ENCODE data around the gene TMEM247. TPM values are rescaled to one million over a fixed set of nuclear protein-coding genes. Genes with fewer than 3 reads are reported as not detected.

The TMEM247 gene
- total RNA-seq, 1 experiment from 2014 or later = not detected

GRCh38 chr2:46514738-46515137 is 35.4 kb downstream of the TMEM247 start:
- POLR2A ChIA-PET (ENCODE audit: low non-redundant PET) = no interaction called here

GRCh38 chr2:46517485-46517884 is 38.1 kb downstream of the TMEM247 start:
- H3K9me3 ChIP-seq (ENCODE audit: low read depth, low read length, poor library complexity, severe bottlenecking) = peaks cover 6% of the 10 kb centered on the region
- H3K36me3 ChIP-seq (ENCODE audit: insufficient read depth, low read length, poor library complexity, severe bottlenecking) = no peaks in the 10 kb centered on the region
- TF ChIP-seq EZH2 (IDR thresholded peaks at IDR 0.05; ENCODE audit: borderline replicate concordance, low read depth, low read length, poor library complexity, severe bottlenecking) = no peak
- TF ChIP-seq, protein P1, sequence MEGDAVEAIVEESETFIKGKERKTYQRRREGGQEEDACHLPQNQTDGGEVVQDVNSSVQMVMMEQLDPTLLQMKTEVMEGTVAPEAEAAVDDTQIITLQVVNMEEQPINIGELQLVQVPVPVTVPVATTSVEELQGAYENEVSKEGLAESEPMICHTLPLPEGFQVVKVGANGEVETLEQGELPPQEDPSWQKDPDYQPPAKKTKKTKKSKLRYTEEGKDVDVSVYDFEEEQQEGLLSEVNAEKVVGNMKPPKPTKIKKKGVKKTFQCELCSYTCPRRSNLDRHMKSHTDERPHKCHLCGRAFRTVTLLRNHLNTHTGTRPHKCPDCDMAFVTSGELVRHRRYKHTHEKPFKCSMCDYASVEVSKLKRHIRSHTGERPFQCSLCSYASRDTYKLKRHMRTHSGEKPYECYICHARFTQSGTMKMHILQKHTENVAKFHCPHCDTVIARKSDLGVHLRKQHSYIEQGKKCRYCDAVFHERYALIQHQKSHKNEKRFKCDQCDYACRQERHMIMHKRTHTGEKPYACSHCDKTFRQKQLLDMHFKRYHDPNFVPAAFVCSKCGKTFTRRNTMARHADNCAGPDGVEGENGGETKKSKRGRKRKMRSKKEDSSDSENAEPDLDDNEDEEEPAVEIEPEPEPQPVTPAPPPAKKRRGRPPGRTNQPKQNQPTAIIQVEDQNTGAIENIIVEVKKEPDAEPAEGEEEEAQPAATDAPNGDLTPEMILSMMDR (conservative IDR thresholded peaks at IDR 0.05; ENCODE audit: low read depth, low read length) = no peak
- intact Hi-C loops (cut with micrococcal nuclease; ENCODE audit: unreplicated experiment) = no loop called here
- DNase-seq (ENCODE audit: low spot score) = no peak
- no peaks in the 10 kb centered on the region for H3K4me1 ChIP-seq (ENCODE audit: insufficient read depth, low read length, poor library complexity, severe bottlenecking)
- POLR2A ChIA-PET (ENCODE audit: low non-redundant PET) = no interaction called here
- H3K27ac ChIP-seq (ENCODE audit: low read depth, low read length, poor library complexity, severe bottlenecking) = no peak overlapping the region
- CTCF ChIA-PET = no interaction called here
- no TSS peak for BruUV-seq (replicated peaks)
- H3K4me3 ChIP-seq (ENCODE audit: low read depth, low read length, poor library complexity, severe bottlenecking) = no peak overlapping the region
- H3K27me3 ChIP-seq (replicated peaks; ENCODE audit: insufficient read depth, low read depth, low read length, poor library complexity) = no peaks in the 10 kb centered on the region

More at GRCh38 chr2:46514738-46515137, 35.4 kb downstream of the TMEM247 start:
- Histone ChIP-seq H3K36me3 (ENCODE audit: insufficient read depth, low read length, poor library complexity, severe bottlenecking) (no peaks in the 10 kb centered on the region), H3K27ac (ENCODE audit: low read depth, low read length, poor library complexity, severe bottlenecking) (no peak overlapping the region), H3K4me3 (ENCODE audit: low read depth, low read length, poor library complexity, severe bottlenecking) (no peak overlapping the region), H3K9me3 (ENCODE audit: low read depth, low read length, poor library complexity, severe bottlenecking) (peaks cover 6% of the 10 kb centered on the region), H3K27me3 (replicated peaks; ENCODE audit: insufficient read depth, low read depth, low read length, poor library complexity) (no peaks in the 10 kb centered on the region), H3K4me1 (ENCODE audit: insufficient read depth, low read length, poor library complexity, severe bottlenecking) (no peaks in the 10 kb centered on the region)
- TF ChIP-seq, protein P1 (conservative IDR thresholded peaks at IDR 0.05; ENCODE audit: low read depth, low read length) = no peak
- TF ChIP-seq EZH2 (IDR thresholded peaks at IDR 0.05; ENCODE audit: borderline replicate concordance, low read depth, low read length, poor library complexity, severe bottlenecking) = no peak
- no TSS peak for BruUV-seq (replicated peaks)
- intact Hi-C loops (cut with micrococcal nuclease; ENCODE audit: unreplicated experiment) = no loop called here
- no peak for DNase-seq (ENCODE audit: low spot score)
- CTCF ChIA-PET = no interaction called here

- Histone ChIP-seq H3K9me3 (ENCODE audit: low read depth, low read length, poor library complexity, severe bottlenecking) (peaks cover 6% of the 10 kb centered on the region), H3K27me3 (replicated peaks; ENCODE audit: insufficient read depth, low read depth, low read length, poor library complexity) (no peaks in the 10 kb centered on the region), H3K4me3 (ENCODE audit: low read depth, low read length, poor library complexity, severe bottlenecking) (no peak overlapping the region), H3K4me1 (ENCODE audit: insufficient read depth, low read length, poor library complexity, severe bottlenecking) (no peaks in the 10 kb centered on the region), H3K36me3 (ENCODE audit: insufficient read depth, low read length, poor library complexity, severe bottlenecking) (no peaks in the 10 kb centered on the region), H3K27ac (ENCODE audit: low read depth, low read length, poor library complexity, severe bottlenecking) (no peak overlapping the region)
- intact Hi-C loops (cut with micrococcal nuclease; ENCODE audit: unreplicated experiment) = no loop called here
- POLR2A ChIA-PET (ENCODE audit: low non-redundant PET) = no interaction called here
- no peak for DNase-seq (ENCODE audit: low spot score)
- no TSS peak for BruUV-seq (replicated peaks)
- TF ChIP-seq, protein P1 (conservative IDR thresholded peaks at IDR 0.05; ENCODE audit: low read depth, low read length) = no peak
- TF ChIP-seq EZH2 (IDR thresholded peaks at IDR 0.05; ENCODE audit: borderline replicate concordance, low read depth, low read length, poor library complexity, severe bottlenecking) = no peak
- CTCF ChIA-PET = no interaction called here
Observed at GRCh38 chr2:46518861-46519260, 39.5 kb downstream of the TMEM247 start.

Measured in A673 (cell line).